ENCODE data around the gene TUBB1.

GRCh38 chr20:58992911-58993310 lies 26.3 kb upstream of the TUBB1 start:
- TF ChIP-seq POLR2A (IDR thresholded peaks at IDR 0.05; ENCODE audit: low read length) (no peak), GATA1 (IDR thresholded peaks at IDR 0.05; ENCODE audit: low read depth, low read length) (no peak)
